Right lobe of liver (tissue), 6 donors: Measurements from ENCODE around the gene NKX2-3. TPM values are rescaled to one million over a fixed set of nuclear protein-coding genes. Genes with fewer than 3 reads are reported as not detected.

Experiments
- ATAC-seq, 4 donors: fragments of 200-7000 bp; cut with Tn5 transposase; one replicate each; pipeline ENCODE4 v1.9.1; 2020; ENCODE audit warnings: mild to moderate bottlenecking in 4 of 4, moderate library complexity in 4 of 4
- DNase-seq, 3 donors: peaks; one replicate each; pipeline ENCODE4 v3.0.0-alpha.2; 2020
- H3K27ac ChIP-seq, 3 donors: fragments of 200-600 bp; one replicate each; pipeline ENCODE4 v1.8.0; 2022
- H3K27me3 ChIP-seq, 2 donors: fragments of 200-600 bp; one replicate each; pipeline ENCODE4 v1.8.0; 2022
- H3K36me3 ChIP-seq, 4 donors: fragments of 200-600 bp; sonication (generic) in 1 of 4; one replicate each; pipeline versions ENCODE4 v1.5.1 to v1.8.0; 2017 to 2022; ENCODE audit warnings: control low read depth in 1 of 4
- H3K4me1 ChIP-seq, 4 donors: fragments of 200-600 bp; sonication (generic) in 1 of 4; one replicate each; pipeline versions ENCODE4 v1.5.1 to v1.8.0; 2017 to 2022; ENCODE audit warnings: control low read depth in 1 of 4
- H3K4me3 ChIP-seq, 3 donors: fragments of 200-600 bp; one replicate each; pipeline ENCODE4 v1.8.0; 2022
- H3K9me3 ChIP-seq, 4 donors: fragments of 200-600 bp; sonication (generic) in 1 of 4; one replicate each; pipeline versions ENCODE4 v1.5.1 to v1.8.0; 2017 to 2022; ENCODE audit warnings: control low read depth in 1 of 4
- POLR2A ChIP-seq: fragments of 450-650 bp; IDR thresholded peaks from one replicate; pipeline ENCODE4 v1.6.1; 2017; ENCODE audit warnings: antibody characterized with exemption, mild to moderate bottlenecking
- WGBS: methylation state at CpG from one replicate; pipeline ENCODE4 v1.1.6; 2018; ENCODE audit warnings: low coverage, low lambda C conversion rate; ENCODE audit not compliant: insufficient coverage; ENCODE audit errors: missing lambda C conversion rate; 5-methylcytosine and 5-hydroxymethylcytosine counted together
- intact Hi-C, 2 donors: fragments of 100-400 bp; cut with DNase I; formaldehyde crosslinking; loops; one replicate each; pipeline versions ENCODE4 v1.11.2 to v1.14.1; 2022
- total RNA-seq, 6 experiments: library from RNA; depleted of rRNA in 2 of 6; stranded (reverse); fragments of >200 nt in 2 of 6; fragmentation: NEBNext Ultra II Directional in 3 of 6; extraction: Animal tissue kit (Norgen Biotek cat#: 25700) in 3 of 6; gene quantifications; one replicate each; pipeline versions ENCODE4 v1.1.0 to v1.2.4, GENCODE V29; 2016 to 2023
- TF ChIP-seq, protein P1 (sequence below), 4 donors: fragments of 200-600 bp in 3 of 4; fragments of 450-650 bp in 1 of 4; IDR thresholded peaks; one replicate each; pipeline versions ENCODE4 v1.5.1 to v1.8.0; 2016 to 2022; ENCODE audit warnings: antibody characterized with exemption in 4 of 4, mild to moderate bottlenecking in 2 of 4
- donor health status: DM: no; HTN: yes; CAD: no.
- donor health status: DM: no; HTN: no; CAD: no.
- donor health status: DM: no; HTN: no; CAD: no.
- donor health status: DM: no; HTN: yes; CAD: no.
- donor health status: DM: no; HTN: yes; CAD: no.

Gene NKX2-3
- total RNA-seq, 6 experiments from 2014 or later, result 0.18 TPM; not detected in 5

GRCh38 chr10:99562631-99563030 lies 29.9 kb downstream of the NKX2-3 start:
- H3K9me3 ChIP-seq, result no peaks in the 10 kb centered on the region
- no peaks in the 10 kb centered on the region for H3K4me1 ChIP-seq
- H3K4me3 ChIP-seq, result no peak overlapping the region
- no peaks in the 10 kb centered on the region for H3K27me3 ChIP-seq
- no peak overlapping the region for H3K27ac ChIP-seq
- DNase-seq, result no peak
- TF ChIP-seq, protein P1, sequence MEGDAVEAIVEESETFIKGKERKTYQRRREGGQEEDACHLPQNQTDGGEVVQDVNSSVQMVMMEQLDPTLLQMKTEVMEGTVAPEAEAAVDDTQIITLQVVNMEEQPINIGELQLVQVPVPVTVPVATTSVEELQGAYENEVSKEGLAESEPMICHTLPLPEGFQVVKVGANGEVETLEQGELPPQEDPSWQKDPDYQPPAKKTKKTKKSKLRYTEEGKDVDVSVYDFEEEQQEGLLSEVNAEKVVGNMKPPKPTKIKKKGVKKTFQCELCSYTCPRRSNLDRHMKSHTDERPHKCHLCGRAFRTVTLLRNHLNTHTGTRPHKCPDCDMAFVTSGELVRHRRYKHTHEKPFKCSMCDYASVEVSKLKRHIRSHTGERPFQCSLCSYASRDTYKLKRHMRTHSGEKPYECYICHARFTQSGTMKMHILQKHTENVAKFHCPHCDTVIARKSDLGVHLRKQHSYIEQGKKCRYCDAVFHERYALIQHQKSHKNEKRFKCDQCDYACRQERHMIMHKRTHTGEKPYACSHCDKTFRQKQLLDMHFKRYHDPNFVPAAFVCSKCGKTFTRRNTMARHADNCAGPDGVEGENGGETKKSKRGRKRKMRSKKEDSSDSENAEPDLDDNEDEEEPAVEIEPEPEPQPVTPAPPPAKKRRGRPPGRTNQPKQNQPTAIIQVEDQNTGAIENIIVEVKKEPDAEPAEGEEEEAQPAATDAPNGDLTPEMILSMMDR (IDR thresholded peaks at IDR 0.05), result no peak
- TF ChIP-seq POLR2A, result no peak
- intact Hi-C loops, result no loop called here
- ATAC-seq, result no peak
- no peaks in the 10 kb centered on the region for H3K36me3 ChIP-seq
- 56% methylated on average over 2 of the region's 2 CpGs for WGBS

GRCh38 chr10:99564361-99564760 lies 31.6 kb downstream of the NKX2-3 start:
- Histone ChIP-seq H3K4me1 (no peaks in the 10 kb centered on the region), H3K4me3 (no peak overlapping the region), H3K36me3 (no peaks in the 10 kb centered on the region), H3K27me3 (no peaks in the 10 kb centered on the region), H3K9me3 (no peaks in the 10 kb centered on the region), H3K27ac (no peak overlapping the region)
- TF ChIP-seq POLR2A, result no peak
- TF ChIP-seq, protein P1 (IDR thresholded peaks at IDR 0.05), result no peak
- ATAC-seq, result no peak
- DNase-seq, result no peak
- intact Hi-C loops, result no loop called here
- 44% methylated on average over 3 of the region's 3 CpGs for WGBS

DNA sequence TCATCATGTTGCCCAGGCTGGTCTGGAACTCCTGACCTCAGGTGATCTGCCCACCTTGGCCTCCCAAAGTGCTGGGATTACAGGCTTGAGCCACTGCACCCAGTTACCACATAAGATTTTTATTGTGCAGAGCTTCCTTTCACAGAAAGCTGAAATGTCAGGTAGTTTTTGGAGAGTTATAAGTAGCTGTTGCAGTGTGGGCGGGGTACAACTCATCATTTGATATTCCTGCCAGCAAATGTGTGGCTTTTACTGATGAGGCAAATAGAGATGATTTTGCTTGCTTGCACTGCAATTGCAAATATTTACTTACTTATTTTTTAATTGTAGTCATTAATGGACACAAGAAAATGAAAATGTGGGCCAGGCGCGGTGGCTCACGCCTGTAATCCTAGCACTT lies 32.4 kb downstream of the NKX2-3 start:
- WGBS, result 83% methylated on average over 4 of the region's 4 CpGs
- no peaks in the 10 kb centered on the region for H3K9me3 ChIP-seq
- TF ChIP-seq POLR2A, result no peak
- TF ChIP-seq, protein P1 (IDR thresholded peaks at IDR 0.05), result no peak
- H3K4me3 ChIP-seq, result no peak overlapping the region
- ATAC-seq (no peak), DNase-seq (no peak)
- no peaks in the 10 kb centered on the region for H3K36me3 ChIP-seq
- no peaks in the 10 kb centered on the region for H3K27me3 ChIP-seq
- no peak overlapping the region for H3K27ac ChIP-seq
- no peaks in the 10 kb centered on the region for H3K4me1 ChIP-seq
- intact Hi-C loops, result no loop called here

DNA sequence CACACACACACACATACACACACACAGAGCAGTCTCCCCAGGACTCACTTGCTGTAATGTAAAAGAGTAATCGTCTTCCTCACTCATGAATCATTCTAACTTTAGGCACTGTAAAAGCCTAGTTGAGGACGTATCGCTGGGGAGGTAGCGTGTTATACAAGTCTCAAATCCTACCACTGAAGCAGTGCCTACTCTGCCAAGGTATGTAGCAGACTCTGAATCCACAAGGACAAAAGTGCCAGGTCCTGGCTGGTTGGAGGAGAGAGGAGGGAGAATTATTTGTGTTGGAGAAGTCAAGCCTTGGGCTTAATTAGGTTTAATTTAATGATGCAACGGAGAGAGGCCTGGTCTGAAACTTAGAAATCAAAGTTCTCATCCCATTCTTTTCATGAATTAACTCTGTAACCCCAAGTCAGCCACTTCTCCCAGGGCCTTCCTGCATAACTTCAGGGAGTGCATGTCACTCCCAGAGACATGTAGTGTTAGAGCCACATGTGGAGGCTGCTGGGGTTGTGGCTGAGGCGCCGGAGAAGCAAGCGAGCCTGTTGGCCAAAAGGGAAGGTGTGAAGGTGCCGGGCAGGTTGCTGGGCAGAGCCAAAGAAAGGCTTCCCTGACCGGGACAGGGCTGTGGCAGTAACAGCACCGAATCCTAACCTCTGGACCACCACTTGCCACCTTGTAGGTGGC lies 36.7 kb downstream of the NKX2-3 start:
- no peaks in the 10 kb centered on the region for H3K9me3 ChIP-seq
- 68% methylated on average over 11 of the region's 11 CpGs for WGBS
- no peaks in the 10 kb centered on the region for H3K36me3 ChIP-seq
- no peak overlapping the region for H3K4me3 ChIP-seq
- no peaks in the 10 kb centered on the region for H3K4me1 ChIP-seq
- DNase-seq (no peak), ATAC-seq (no peak)
- no peaks in the 10 kb centered on the region for H3K27me3 ChIP-seq
- no peak overlapping the region for H3K27ac ChIP-seq
- TF ChIP-seq POLR2A, result no peak
- TF ChIP-seq, protein P1 (IDR thresholded peaks at IDR 0.05), result no peak
- intact Hi-C loops, result no loop called here

DNA sequence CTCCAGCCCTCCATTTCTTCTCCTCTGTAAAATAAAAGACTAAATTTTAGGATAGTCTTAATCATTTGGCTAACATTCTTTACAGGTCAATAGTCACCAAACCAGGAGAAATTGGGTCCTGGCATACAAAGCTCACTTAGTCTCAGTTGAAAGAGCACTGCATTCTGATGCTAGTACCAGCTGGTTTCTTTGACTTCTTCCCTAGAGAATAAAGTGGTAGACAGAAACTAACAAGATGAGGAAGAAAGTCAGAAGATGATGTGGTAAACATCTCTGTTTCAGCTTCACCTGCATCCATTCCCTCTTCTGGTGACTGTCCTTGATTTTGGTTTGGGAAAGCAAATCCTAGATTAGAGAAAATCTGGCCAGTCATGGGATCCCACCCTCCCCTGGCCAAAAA lies 37.2 kb downstream of the NKX2-3 start:
- intact Hi-C loops, result no loop called here
- H3K27ac ChIP-seq, result no peak overlapping the region
- no peaks in the 10 kb centered on the region for H3K36me3 ChIP-seq
- no peaks in the 10 kb centered on the region for H3K9me3 ChIP-seq
- TF ChIP-seq, protein P1 (IDR thresholded peaks at IDR 0.05), result no peak
- no peak for TF ChIP-seq POLR2A
- DNase-seq (no peak), ATAC-seq (no peak)
- no peak overlapping the region for H3K4me3 ChIP-seq
- no peaks in the 10 kb centered on the region for H3K4me1 ChIP-seq
- no peaks in the 10 kb centered on the region for H3K27me3 ChIP-seq
